NCI-H774 (cell line): ENCODE measurements around the gene RASGRP2.
A peak's percentile ranks its signal among the peaks of the same experiment; 100 is the strongest.

Source experiments
- DNase-seq: peaks from one replicate; lab custom pipeline; 2025; lab: John Stamatoyannopoulos, UW

Gene RASGRP2

GRCh38 chr11:64743591-64744543 is at the start of gene RASGRP2:
Gene RASGRP2 (minus strand): TSS chr11:64744142. CDS start chr11:64742866, 1,276 bp downstream.
- DNase-seq, result no peak

- DNase-seq, result no peak
Observed at GRCh38 chr11:64792482-64792881, 48.5 kb upstream of the RASGRP2 start.

- no peak for DNase-seq
Observed at GRCh38 chr11:64791781-64792291, 47.9 kb upstream of the RASGRP2 start.

- DNase-seq, result no peak
Observed at GRCh38 chr11:64790205-64791095, 46.5 kb upstream of the RASGRP2 start.

- DNase-seq, result no peak
Observed at GRCh38 chr11:64789331-64790204, 45.6 kb upstream of the RASGRP2 start.

- no peak for DNase-seq
Observed at GRCh38 chr11:64788321-64789215, 44.6 kb upstream of the RASGRP2 start.

- no peak for DNase-seq
Observed at GRCh38 chr11:64787526-64788320, 43.8 kb upstream of the RASGRP2 start.

GRCh38 chr11:64786308-64786707 is 42.4 kb upstream of the RASGRP2 start:
- no peak for DNase-seq

GRCh38 chr11:64784813-64785581 is 41.1 kb upstream of the RASGRP2 start:
- DNase-seq, result no peak

- peak; percentile 100 for DNase-seq
Observed at GRCh38 chr11:64778473-64779298, 34.7 kb upstream of the RASGRP2 start, which contains the start of gene SF1. Gene SF1 (minus strand): TSS chr11:64778542. CDS start chr11:64778392, 150 bp downstream.

- DNase-seq, result no peak
Observed at GRCh38 chr11:64778223-64778472, 34.2 kb upstream of the RASGRP2 start.

GRCh38 chr11:64777449-64778222 is 33.7 kb upstream of the RASGRP2 start:
- DNase-seq, result peak; percentile 90

GRCh38 chr11:64776875-64777274 is 32.9 kb upstream of the RASGRP2 start:
- DNase-seq, result no peak

GRCh38 chr11:64776425-64776824 is 32.5 kb upstream of the RASGRP2 start:
- DNase-seq, result no peak

- no peak for DNase-seq
Observed at GRCh38 chr11:64774144-64774543, 30.2 kb upstream of the RASGRP2 start.

- no peak for DNase-seq
Observed at GRCh38 chr11:64772303-64773018, 28.5 kb upstream of the RASGRP2 start.

GRCh38 chr11:64771861-64772260 is 27.9 kb upstream of the RASGRP2 start:
- DNase-seq, result no peak
